ENCODE results near the gene FUOM.
"Not testable (repeated sequence)": the region's sequence is repeated elsewhere in the genome, so short reads cannot be mapped to it uniquely, and the experiment has no call there.

FUOM gene

GRCh38 chr10:133388236-133388972 lies 30.6 kb upstream of the FUOM start:
- DNase-seq, result no peak

DNA sequence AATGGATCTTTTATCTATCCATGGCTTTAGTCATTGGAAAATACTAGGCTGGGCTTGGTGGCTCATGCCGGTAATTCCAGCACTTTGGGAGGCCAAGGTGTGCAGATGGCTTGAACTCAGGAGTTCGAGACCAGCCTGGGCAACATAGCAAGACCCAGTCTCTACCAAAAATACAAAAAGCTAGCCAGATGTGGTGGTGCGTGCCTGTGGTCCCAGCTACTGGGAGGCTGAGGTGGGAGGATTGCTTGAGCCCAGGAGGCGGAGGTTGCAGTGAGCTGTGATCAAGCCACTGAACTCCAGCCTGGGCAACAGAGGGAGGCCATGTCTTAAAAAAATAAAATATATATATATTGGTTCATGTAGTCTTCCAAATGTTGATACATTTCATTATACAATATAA lies 29.1 kb upstream of the FUOM start:
- not testable (repeated sequence) for DNase-seq

DNA sequence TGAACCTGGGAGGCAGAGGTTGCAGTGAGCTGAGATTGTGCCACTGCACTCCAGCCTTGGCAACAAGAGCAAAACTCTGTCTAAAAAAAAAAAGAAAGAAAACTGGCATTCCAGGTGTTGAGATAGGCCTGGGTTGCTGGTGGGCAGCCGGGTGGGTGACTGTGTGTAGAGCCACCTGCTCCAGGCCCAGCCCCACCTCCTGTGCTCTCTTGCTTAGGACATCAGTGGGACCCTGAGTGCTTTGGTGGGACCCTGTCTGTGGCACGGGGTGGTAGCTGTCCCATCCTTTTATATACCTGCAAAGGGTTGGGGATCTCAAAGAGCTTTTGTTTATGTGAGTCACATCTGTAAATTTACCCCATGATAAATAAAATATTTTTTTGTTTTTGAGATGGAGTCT lies 27.4 kb upstream of the FUOM start:
- DNase-seq, result no peak

GRCh38 chr10:133384071-133384470 lies 26.3 kb upstream of the FUOM start:
- no peak for DNase-seq

DNA sequence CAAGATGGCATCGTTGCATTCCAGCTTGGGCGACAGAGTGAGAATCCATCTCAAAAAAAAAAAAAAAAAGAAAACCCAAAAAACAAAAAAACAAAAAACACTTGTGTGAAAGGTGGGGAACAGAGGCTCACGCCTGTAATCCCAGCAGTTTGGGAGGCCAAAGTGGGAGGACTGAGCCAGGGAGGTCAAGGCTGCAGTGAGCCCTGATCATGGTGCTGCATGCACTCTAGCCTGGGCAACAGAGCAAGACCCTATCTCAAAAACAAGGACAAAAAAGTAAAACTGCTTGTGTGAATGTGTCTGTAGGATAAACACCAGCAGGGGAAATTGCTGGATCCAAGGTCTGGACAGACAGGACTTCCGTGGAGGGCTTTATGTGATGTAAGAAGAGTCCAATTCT lies 25.7 kb upstream of the FUOM start:
- DNase-seq, result no peak

- no peak for DNase-seq
Observed at GRCh38 chr10:133381036-133381435, 23.2 kb upstream of the FUOM start.

GRCh38 chr10:133379801-133380666 lies 22.2 kb upstream of the FUOM start:
- DNase-seq, result no peak

DNA sequence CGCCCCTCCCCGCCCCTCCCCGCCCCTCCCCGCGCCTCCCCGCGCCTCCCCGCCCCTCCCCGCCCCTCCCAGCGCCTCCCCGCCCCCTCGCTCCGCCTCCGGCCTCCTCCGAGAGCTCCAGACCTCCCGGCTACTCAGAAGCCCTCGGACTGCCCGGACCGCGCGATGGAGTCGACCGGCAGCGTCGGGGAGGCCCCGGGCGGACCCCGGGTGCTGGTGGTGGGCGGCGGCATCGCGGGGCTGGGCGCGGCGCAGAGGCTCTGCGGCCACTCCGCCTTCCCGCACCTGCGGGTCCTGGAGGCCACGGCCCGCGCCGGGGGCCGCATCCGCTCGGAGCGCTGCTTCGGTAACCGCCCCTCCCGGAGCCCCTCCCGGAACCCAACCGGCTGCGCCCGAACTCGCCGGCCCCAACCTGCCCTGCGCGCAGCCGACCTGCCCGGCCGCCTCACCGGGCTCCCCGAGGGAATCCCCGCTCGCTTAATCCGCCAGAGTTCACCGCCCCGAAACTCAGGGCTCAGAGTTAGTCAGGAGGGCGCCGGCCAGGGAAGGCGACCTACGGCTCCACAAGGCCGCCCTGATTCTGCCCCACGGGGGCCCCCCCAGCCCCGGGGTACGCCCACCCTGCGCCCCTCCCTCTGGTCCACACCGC lies 21.5 kb upstream of the FUOM start, which contains the start of gene PAOX:
TSS of gene PAOX (plus strand) at position 111 of the 649 bp plus-strand sequence. CDS start at position 166, 55 bp downstream.
- DNase-seq, result peak; percentile 62

DNA sequence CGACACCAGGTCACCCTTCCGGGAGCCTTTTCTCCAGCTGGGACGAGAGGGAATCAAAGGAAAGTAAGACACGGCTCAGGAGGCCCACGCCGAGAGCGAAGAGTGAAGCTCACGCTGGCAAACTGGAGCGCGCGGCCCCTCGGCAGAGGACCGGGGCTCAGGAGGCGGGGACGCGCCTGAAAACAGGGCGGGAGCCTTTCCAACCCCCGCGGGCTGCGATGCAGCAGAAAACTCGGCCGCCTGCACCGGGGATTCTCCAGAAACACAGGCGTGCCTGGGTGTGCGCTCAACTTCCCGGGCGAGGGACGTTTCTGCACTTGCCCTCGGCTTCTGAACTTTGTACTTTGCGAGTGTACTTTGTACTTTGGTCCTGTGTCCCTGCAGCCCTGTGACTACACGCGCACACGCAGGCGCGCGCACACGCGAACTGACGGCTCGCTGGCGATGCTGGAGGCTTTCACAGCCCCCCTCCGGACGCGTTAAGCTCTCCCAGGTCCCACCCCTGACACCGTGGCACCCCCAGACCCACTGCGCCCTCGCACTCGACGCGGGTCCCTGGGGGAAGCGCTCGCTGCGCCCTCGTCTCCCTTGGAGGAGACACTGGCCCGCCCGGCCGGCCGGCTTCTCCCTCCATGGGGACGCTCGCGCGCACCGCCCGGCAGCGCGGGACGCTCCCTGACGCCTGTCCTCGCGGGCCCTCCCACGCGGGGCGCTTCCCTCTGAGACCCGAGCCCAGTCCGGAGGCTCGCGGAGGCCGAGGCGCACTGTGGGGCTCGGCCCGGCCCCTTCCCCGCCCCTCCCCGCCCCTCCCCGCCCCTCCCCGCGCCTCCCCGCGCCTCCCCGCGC lies 20.7 kb upstream of the FUOM start:
- peak; percentile 34 for DNase-seq

DNA sequence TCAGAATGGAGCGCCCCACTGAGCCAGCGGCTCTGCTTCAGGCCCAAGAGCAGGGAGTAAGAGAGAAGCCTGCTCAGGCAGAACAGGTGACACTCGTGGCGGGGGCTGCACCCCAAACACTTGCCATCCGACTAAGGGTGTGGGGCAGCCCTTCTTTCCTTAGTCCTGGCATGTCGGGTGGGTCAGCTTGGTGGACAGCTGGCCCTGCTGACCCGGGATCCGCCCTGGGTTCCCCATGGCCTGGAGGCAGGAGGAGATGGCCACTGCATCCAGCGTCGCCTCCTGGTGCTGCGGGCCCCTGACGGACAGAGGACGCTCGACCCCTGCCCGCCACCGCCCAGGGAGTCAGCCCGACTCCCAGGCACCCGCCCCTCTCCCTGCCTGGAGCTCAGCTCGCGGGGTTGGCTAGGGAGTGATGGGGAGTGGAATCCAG lies 20.0 kb upstream of the FUOM start:
- DNase-seq, result no peak

DNA sequence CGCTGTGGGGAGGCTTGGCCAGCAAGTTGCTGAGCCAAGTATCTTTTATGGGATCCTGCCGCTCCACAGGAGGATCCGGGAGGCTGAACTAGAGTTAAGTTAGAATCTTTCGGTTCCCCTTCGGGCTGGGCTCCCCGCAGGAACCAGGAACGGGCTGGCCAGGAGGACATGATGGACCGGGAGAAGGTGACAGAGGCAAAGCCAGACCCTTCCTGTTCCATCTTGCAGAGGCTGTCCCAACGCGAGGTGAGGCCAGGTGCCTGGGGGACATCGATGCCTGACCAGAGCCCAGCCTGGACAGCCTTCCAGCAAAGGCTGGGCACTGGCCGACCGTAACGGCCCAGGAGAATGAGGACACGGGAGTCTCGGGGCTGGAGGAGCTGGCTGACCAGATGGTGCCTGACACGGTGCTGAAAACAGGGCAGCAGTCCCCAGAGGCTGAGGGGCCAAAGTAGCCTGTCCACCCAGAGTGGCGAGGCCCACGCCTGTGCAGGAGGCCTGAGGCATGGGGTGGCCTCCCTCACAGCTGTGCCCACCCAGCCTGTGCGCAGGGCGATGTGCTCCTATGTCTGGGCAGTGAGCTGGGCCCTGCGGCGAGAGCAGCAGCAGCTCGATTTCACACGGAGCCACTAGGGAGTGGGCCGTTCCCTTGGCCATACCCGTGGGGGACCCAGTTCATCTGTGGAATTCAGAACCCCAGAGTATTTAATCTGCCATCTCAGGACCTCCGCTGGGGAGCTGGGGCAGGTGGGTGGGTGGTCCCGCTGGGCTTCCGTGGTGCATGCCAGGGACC lies 19.4 kb upstream of the FUOM start:
- no peak for DNase-seq

DNA sequence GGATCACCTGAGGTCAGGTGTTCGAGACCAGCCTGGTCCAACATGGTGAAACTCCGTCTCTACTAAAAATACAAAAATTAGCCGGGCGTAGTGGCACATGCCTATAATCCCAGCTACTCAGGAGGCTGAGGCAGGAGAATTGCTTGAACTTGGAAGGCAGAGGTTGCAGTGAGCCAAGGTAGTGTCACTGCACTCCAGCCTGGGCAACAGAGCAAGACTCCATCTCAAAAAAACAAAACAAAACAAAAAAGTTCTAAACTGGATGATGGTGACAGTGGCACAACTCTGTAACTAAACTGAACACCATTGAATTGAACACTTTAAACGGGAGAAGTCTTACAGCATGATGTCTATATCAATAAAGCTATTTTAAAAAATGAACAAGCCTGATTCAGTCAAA lies 18.4 kb upstream of the FUOM start:
- DNase-seq, result not testable (repeated sequence)

DNA sequence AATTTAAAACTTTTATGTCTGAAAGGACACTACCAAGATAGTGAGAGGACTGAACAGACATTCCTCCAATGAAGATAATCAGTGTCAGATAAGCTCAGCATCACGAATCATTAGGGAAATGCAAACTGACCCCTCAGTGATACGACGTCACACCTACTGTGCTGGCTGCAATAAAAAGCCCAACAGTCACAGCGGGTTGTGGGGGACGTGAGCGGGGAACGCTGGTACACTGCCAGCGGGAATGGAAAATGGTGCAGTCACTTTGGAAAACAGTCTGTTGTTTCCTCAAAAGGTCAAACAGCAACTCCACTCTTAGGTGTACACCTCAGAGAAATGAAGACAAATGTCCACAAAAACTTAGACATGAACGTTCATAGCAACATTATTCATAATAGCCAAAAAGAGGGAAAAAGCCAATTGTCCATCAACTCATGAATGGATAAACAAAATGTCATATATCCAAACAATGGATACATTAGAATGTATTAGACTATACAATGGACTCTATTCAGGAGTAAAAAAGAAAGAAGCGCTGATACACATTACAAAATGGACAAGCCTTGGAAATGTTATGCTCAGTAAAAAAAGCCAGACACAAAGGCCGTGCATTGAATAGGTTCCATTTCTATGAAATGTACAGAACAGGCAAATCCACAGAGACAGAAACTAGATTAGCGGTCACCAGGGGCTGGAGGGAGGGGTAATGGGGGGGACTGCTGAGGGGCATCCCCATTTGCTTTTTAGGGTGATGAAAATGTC lies 17.7 kb upstream of the FUOM start:
- no peak for DNase-seq

GRCh38 chr10:133373174-133374090 lies 15.6 kb upstream of the FUOM start, which contains the start of gene ECHS1:
Gene ECHS1, minus strand, starts transcription at chr10:133373354. Its CDS starts 21 bp downstream, at chr10:133373333.
- peak; percentile 92 for DNase-seq

DNA sequence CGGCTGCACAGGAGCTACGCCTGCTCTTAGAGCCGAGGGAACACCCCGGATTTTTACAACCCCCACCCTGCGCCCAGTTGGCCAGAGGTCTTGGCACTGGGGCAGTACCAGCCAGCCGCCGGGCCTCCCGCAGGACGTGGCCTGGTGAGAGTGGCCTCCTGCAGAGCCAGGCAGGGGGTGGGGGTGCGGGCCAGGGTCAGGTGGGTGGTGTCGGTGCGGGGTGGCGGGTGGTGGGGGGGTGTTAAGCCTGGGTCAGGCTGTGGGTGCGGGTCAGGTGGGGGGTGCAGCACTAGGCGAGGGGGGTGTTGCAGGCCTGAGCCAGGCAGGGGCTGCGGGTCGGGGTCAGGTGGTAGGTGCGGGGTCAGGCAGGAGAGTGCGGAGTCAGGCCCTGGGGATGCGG lies 14.7 kb upstream of the FUOM start:
- DNase-seq, result no peak

GRCh38 chr10:133370030-133370786 lies 12.4 kb upstream of the FUOM start:
- no peak for DNase-seq

- no peak for DNase-seq
Observed at GRCh38 chr10:133368153-133368552, 10.3 kb upstream of the FUOM start.

GRCh38 chr10:133367461-133367860 lies 9.6 kb upstream of the FUOM start:
- not testable (repeated sequence) for DNase-seq

DNA sequence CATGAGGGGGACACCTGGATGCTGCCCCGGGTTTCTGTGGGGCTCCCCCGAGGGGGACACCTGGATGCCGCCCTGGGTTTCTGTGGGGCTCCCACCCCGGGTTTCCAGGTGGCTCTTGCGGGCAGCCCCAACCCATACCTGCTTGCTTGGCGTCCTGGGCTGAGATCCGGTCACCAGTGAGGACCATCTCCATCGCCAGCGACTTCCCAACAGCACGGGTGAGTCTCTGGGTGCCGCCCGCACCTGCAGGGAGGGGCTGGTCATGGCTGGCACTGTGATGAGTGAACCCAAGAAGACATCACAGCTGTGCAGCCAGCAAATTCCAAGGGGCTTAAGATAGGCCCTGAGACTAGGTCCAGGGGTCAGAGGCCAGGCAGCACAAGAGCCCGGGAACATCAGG lies 8.9 kb upstream of the FUOM start:
- no peak for DNase-seq

All from fibroblast of skin of scalp (primary cell).